Measurements from ENCODE around the gene USP5. TPM values are rescaled to one million over a fixed set of nuclear protein-coding genes. Genes with fewer than 3 reads are reported as not detected.

Gene USP5
- total and polyA plus RNA-seq, 2 donors (not counting 3 experiments of a cell fraction or from before 2014, with no cell fraction given): 68.9 to 135 TPM

- no peak overlapping the region for H3K27ac ChIP-seq (ENCODE audit: insufficient read depth, low read depth, low read length)
- no peak for TF ChIP-seq MYC (IDR thresholded peaks at IDR 0.05; ENCODE audit: low read depth, low read length)
- no peaks in the 10 kb centered on the region for H3K27me3 ChIP-seq (ENCODE audit: control insufficient read depth in 2 of 2, insufficient read depth in 2 of 2, low read length in 2 of 2)
- POLR2A ChIA-PET: interaction anchor here (0.7 to 1.5 kb wide), 2 partner anchors 11 to 15 kb away, joined by 3 to 4 read pairs; no protein-coding TSS in a partner anchor
- no peaks in the 10 kb centered on the region for H3K9me3 ChIP-seq (replicated peaks; ENCODE audit: control insufficient read depth, insufficient read depth, low read length)
- H2AFZ ChIP-seq (ENCODE audit: low read depth, low read length): no peak overlapping the region
- H3K4me3 ChIP-seq (replicated peaks in 1 of 3; ENCODE audit: insufficient read depth in 1 of 3, low read depth in 1 of 3, low read length in 3 of 3): no peak overlapping the region
- FAIRE-seq (no peak), DNase-seq (ENCODE audit: low read depth, low spot score) (no peak)
- intact Hi-C loops (cut with micrococcal nuclease) (no loop called here), dilution Hi-C loops (cut with MboI; ENCODE audit: extremely low pct_ligation_motif_present, low sequenced_read_pairs) (no loop called here)
- H3K9me1 ChIP-seq (replicated peaks; ENCODE audit: control insufficient read depth, extremely low read depth, insufficient read depth, low read length): no peaks in the 10 kb centered on the region
- H3K4me2 ChIP-seq (ENCODE audit: insufficient read depth, low read length): no peak overlapping the region
- H3K9ac ChIP-seq (replicated peaks; ENCODE audit: extremely low read depth, insufficient read depth, low read length): no peak overlapping the region
- CTCF ChIA-PET: interaction anchor here (0.9 to 4.6 kb wide), 5 partner anchors 10 to 37 kb away, joined by 3 to 30 read pairs (median 6); partner anchors contain the start of genes SPSB2 and TPI1
- peaks cover 39% of the 10 kb centered on the region for H3K79me2 ChIP-seq (ENCODE audit: control insufficient read depth, insufficient read depth, low read length)
- H4K20me1 ChIP-seq (replicated peaks; ENCODE audit: control insufficient read depth, extremely low read depth, insufficient read depth, low read length): no peaks in the 10 kb centered on the region
- peaks cover 23 to 30% of the 10 kb centered on the region in 2 experiments for H3K36me3 ChIP-seq (ENCODE audit: control insufficient read depth in 2 of 2, extremely low read depth in 1 of 2, insufficient read depth in 2 of 2, low read length in 2 of 2)
- BruUV-seq (replicated peaks): no TSS peak
- peaks cover 24% of the 10 kb centered on the region for H3K4me1 ChIP-seq (ENCODE audit: control insufficient read depth, extremely low read depth, insufficient read depth, low read length)
These were observed 2.1 kb downstream of the USP5 start for GRCh38 chr12:6854036-6854435.

GRCh38 chr12:6855322-6855721, 3.4 kb downstream of the USP5 start:
- ChIA-PET CTCF (interaction anchor here (1.1 to 2.1 kb wide), 3 partner anchors 9 to 102 kb away, joined by 3 to 6 read pairs (median 3); partner anchors contain the start of gene MLF2), POLR2A (no interaction called here)
- dilution Hi-C loops (cut with MboI; ENCODE audit: extremely low pct_ligation_motif_present, low sequenced_read_pairs): no loop called here
- Histone ChIP-seq H3K79me2 (ENCODE audit: control insufficient read depth, insufficient read depth, low read length) (peaks cover 28% of the 10 kb centered on the region), H4K20me1 (replicated peaks; ENCODE audit: control insufficient read depth, extremely low read depth, insufficient read depth, low read length) (no peaks in the 10 kb centered on the region), H3K36me3 (ENCODE audit: control insufficient read depth in 2 of 2, extremely low read depth in 1 of 2, insufficient read depth in 2 of 2, low read length in 2 of 2) (peaks cover 16 to 38% of the 10 kb centered on the region in 2 experiments), H3K9ac (replicated peaks; ENCODE audit: extremely low read depth, insufficient read depth, low read length) (no peak overlapping the region), H2AFZ (ENCODE audit: low read depth, low read length) (no peak overlapping the region), H3K27ac (ENCODE audit: insufficient read depth, low read depth, low read length) (no peak overlapping the region), H3K4me1 (ENCODE audit: control insufficient read depth, extremely low read depth, insufficient read depth, low read length) (peaks cover 19% of the 10 kb centered on the region), H3K9me1 (replicated peaks; ENCODE audit: control insufficient read depth, extremely low read depth, insufficient read depth, low read length) (no peaks in the 10 kb centered on the region), H3K9me3 (replicated peaks; ENCODE audit: control insufficient read depth, insufficient read depth, low read length) (no peaks in the 10 kb centered on the region), H3K4me2 (ENCODE audit: insufficient read depth, low read length) (no peak overlapping the region), H3K4me3 (replicated peaks in 1 of 3; ENCODE audit: insufficient read depth in 1 of 3, low read depth in 1 of 3, low read length in 3 of 3) (no peak overlapping the region), H3K27me3 (ENCODE audit: control insufficient read depth in 2 of 2, insufficient read depth in 2 of 2, low read length in 2 of 2) (no peaks in the 10 kb centered on the region)
- no TSS peak for BruUV-seq (replicated peaks)
- intact Hi-C loops (cut with micrococcal nuclease): no loop called here
- FAIRE-seq (no peak), DNase-seq (ENCODE audit: low read depth, low spot score) (no peak)
- TF ChIP-seq JUN (IDR thresholded peaks at IDR 0.05; ENCODE audit: borderline replicate concordance, insufficient read depth, insufficient read length, low read depth) (no peak), POLR2A (IDR thresholded peaks at IDR 0.05; ENCODE audit: low read depth, low read length) (no peak), POLR2AphosphoS5 (IDR thresholded peaks at IDR 0.05; ENCODE audit: insufficient read depth, low read depth, low read length) (no peak), EZH2 (IDR thresholded peaks at IDR 0.05; ENCODE audit: borderline replicate concordance, low read depth, low read length, severe bottlenecking) (no peak), CTCF (IDR thresholded peaks at IDR 0.05; ENCODE audit: extremely low read depth in 1 of 2, insufficient read depth in 1 of 2, low read depth in 1 of 2, low read length in 2 of 2) (no peak), MAX (IDR thresholded peaks at IDR 0.05; ENCODE audit: insufficient read depth, insufficient read length) (no peak), MYC (IDR thresholded peaks at IDR 0.05; ENCODE audit: low read depth, low read length) (no peak), GATA2 (IDR thresholded peaks at IDR 0.05; ENCODE audit: insufficient read depth, insufficient read length, low read depth, low read length) (no peak), FOS (IDR thresholded peaks at IDR 0.05; ENCODE audit: borderline replicate concordance, insufficient read depth, low read length) (no peak)
